CD4-positive, alpha-beta T cell (primary cell): ENCODE measurements around the gene ELL2. TPM values are rescaled to one million over a fixed set of nuclear protein-coding genes. Genes with fewer than 3 reads are reported as not detected.

ENCODE experiments used
- ATAC-seq: fragments of 200-7000 bp; cut with Tn5 transposase; one replicate; pipeline ENCODE4 v1.10.0; 2022; ENCODE audit warnings: mild to moderate bottlenecking; ENCODE audit not compliant: poor library complexity
- CTCF ChIA-PET: fragments of 350-600 bp; sonication (Branson Sonifier 250); formaldehyde crosslinking; loops from one replicate; lab custom pipeline; 2021; ENCODE audit warnings: antibody characterized with exemption, inconsistent platforms; lab: Charles Lee
- POLR2A ChIA-PET: fragments of 350-600 bp; sonication (Branson Sonifier 250); formaldehyde crosslinking; loops from one replicate; lab custom pipeline; 2021; ENCODE audit warnings: antibody characterized with exemption, inconsistent platforms; lab: Charles Lee
- DNase-seq, 14 experiments: peaks; one replicate each; pipeline ENCODE4 v3.0.0-alpha.2; 2013 to 2020; ENCODE audit warnings: mixed read lengths in 2 of 14
- H3K27ac ChIP-seq, 2 donors: one replicate each; pipeline versions ENCODE4 v1.5.1 to v1.7.0; 2013; ENCODE audit warnings: low read length in 2 of 2, low read depth in 1 of 2, mild to moderate bottlenecking in 1 of 2
- H3K27me3 ChIP-seq, 2 experiments: 1 replicate in 1 of 2; 2 replicates in 1 of 2; pipeline versions ENCODE4 v1.6.1 to v1.7.0; 2013; ENCODE audit warnings: low read length in 2 of 2, control low read depth in 1 of 2, mild to moderate bottlenecking in 1 of 2, moderate library complexity in 1 of 2; ENCODE audit not compliant: insufficient read depth in 2 of 2, control insufficient read depth in 1 of 2
- H3K36me3 ChIP-seq: one replicate; pipeline ENCODE4 v1.6.1; 2013; ENCODE audit warnings: low read length, control low read depth; ENCODE audit not compliant: insufficient read depth
- H3K4me1 ChIP-seq: one replicate; pipeline ENCODE4 v1.6.1; 2013; ENCODE audit warnings: low read length, control low read depth; ENCODE audit not compliant: insufficient read depth
- H3K4me3 ChIP-seq: one replicate; pipeline ENCODE4 v1.5.1; 2013; ENCODE audit warnings: mild to moderate bottlenecking, low read length, moderate library complexity
- H3K9me3 ChIP-seq, 2 experiments: 1 replicate in 1 of 2; 2 replicates in 1 of 2; pipeline versions ENCODE4 v1.6.1 to v1.7.0; 2013; ENCODE audit warnings: low read length in 2 of 2, mild to moderate bottlenecking in 2 of 2, control low read depth in 1 of 2, moderate library complexity in 1 of 2; ENCODE audit not compliant: control insufficient read depth in 1 of 2, insufficient read depth in 1 of 2
- H3K27ac Mint-ChIP-seq: one replicate; pipeline ENCODE4 v1.8.0; 2020; ENCODE audit warnings: mixed read lengths
- H3K27me3 Mint-ChIP-seq: one replicate; pipeline ENCODE4 v1.8.0; 2021; ENCODE audit warnings: mixed read lengths
- H3K36me3 Mint-ChIP-seq: one replicate; pipeline ENCODE4 v1.8.0; 2021; ENCODE audit warnings: low read depth, mixed read lengths
- H3K4me1 Mint-ChIP-seq: one replicate; pipeline ENCODE4 v1.8.0; 2021; ENCODE audit warnings: low read depth, mixed read lengths
- H3K4me3 Mint-ChIP-seq: one replicate; pipeline ENCODE4 v1.8.0; 2020; ENCODE audit warnings: mild to moderate bottlenecking, mixed read lengths
- H3K9me3 Mint-ChIP-seq: one replicate; pipeline ENCODE4 v1.8.0; 2020; ENCODE audit warnings: mixed read lengths
- CTCF ChIP-seq: fragments of 200-600 bp; IDR thresholded peaks from one replicate; pipeline ENCODE4 v1.8.0; 2022; ENCODE audit warnings: antibody characterized with exemption, mild to moderate bottlenecking
- intact Hi-C, 2 experiments: fragments of 100-400 bp; cut with DNase I in 1 of 2; cut with micrococcal nuclease in 1 of 2; formaldehyde crosslinking; loops; one replicate each; pipeline versions ENCODE4 v1.15.1 to v1.9.0; 2023 to 2025; cut with DNase I, micrococcal nuclease
- total RNA-seq, 174 experiments: library from RNA in 2 of 174; stranded (reverse) in 2 of 174; gene quantifications; one replicate each; pipeline ENCODE4 v1.2.3 and lab custom pipeline; 2021 to 2026

The ELL2 gene
- total RNA-seq, 2 experiments from 2014 or later = 93.5 to 98.1 TPM

GRCh38 chr5:95846554-95847260 lies 114.9 kb downstream of the ELL2 start:
- H3K27ac Mint-ChIP-seq = no peak overlapping the region
- POLR2A ChIA-PET = interaction anchor here (1.0 to 2.7 kb wide), 2 partner anchors 65 to 182 kb away, joined by 3 to 16 read pairs; no protein-coding TSS in a partner anchor

GRCh38 chr5:95845391-95845790 lies 116.3 kb downstream of the ELL2 start:
- Histone ChIP-seq H3K4me3 (no peak overlapping the region), H3K27me3 (peaks cover 0 to 3% of the 10 kb centered on the region in 2 experiments), H3K27ac (no peak overlapping the region), H3K9me3 (no peaks in the 10 kb centered on the region), H3K4me1 (peaks cover 20% of the 10 kb centered on the region), H3K36me3 (no peaks in the 10 kb centered on the region)
- POLR2A ChIA-PET = no interaction called here
- intact Hi-C loops = loop anchor here (5.0 to 10.0 kb wide), 3 partner anchors 291 to 1339 kb away; partner anchors contain the start of genes ARSK (in 2 of the 2), SKIC3 (in 2 of the 2) and RIOK2 (in 1 of the 2)
- H3K4me1 Mint-ChIP-seq = peaks cover 15% of the 10 kb centered on the region
- no peaks in the 10 kb centered on the region for H3K27me3 Mint-ChIP-seq
- CTCF ChIA-PET = interaction anchor here (0.9 to 8.4 kb wide), 2 partner anchors 64 to 491 kb away, joined by 3 to 79 read pairs; no protein-coding TSS in a partner anchor
- no peak for DNase-seq
- no peak for TF ChIP-seq CTCF
- no peaks in the 10 kb centered on the region for H3K36me3 Mint-ChIP-seq
- no peak overlapping the region for H3K4me3 Mint-ChIP-seq
- ATAC-seq = no peak
- H3K9me3 Mint-ChIP-seq = no peaks in the 10 kb centered on the region
- H3K27ac Mint-ChIP-seq = no peak overlapping the region

More at GRCh38 chr5:95846554-95847260, 114.9 kb downstream of the ELL2 start:
- H3K9me3 Mint-ChIP-seq = no peaks in the 10 kb centered on the region
- Histone ChIP-seq H3K4me3 (no peak overlapping the region), H3K27me3 (peaks cover 0 to 3% of the 10 kb centered on the region in 2 experiments), H3K36me3 (no peaks in the 10 kb centered on the region), H3K27ac (no peak overlapping the region), H3K9me3 (no peaks in the 10 kb centered on the region), H3K4me1 (peaks cover 20% of the 10 kb centered on the region)
- no peaks in the 10 kb centered on the region for H3K36me3 Mint-ChIP-seq
- CTCF ChIA-PET = interaction anchor here (0.6 to 8.4 kb wide), 10 partner anchors 9 to 202 kb away, joined by 3 to 79 read pairs (median 5); no protein-coding TSS in a partner anchor
- intact Hi-C loops = loop anchor here (1.0 to 10.0 kb wide), 8 partner anchors 11 to 1338 kb away; partner anchors contain the start of genes ARSK (in 2 of the 2), SKIC3 (in 2 of the 2) and RIOK2 (in 1 of the 2)
- no peaks in the 10 kb centered on the region for H3K27me3 Mint-ChIP-seq
- peak; percentile 82 for ATAC-seq
- no peak overlapping the region for H3K4me3 Mint-ChIP-seq
- peak; percentile 95 for TF ChIP-seq CTCF
- peak; percentile 54 to 87 (median 61) for DNase-seq
- peaks cover 15% of the 10 kb centered on the region for H3K4me1 Mint-ChIP-seq

GRCh38 chr5:95843733-95844223 lies 117.9 kb downstream of the ELL2 start:
- Histone ChIP-seq H3K4me1 (peaks cover 20% of the 10 kb centered on the region), H3K9me3 (no peaks in the 10 kb centered on the region), H3K4me3 (no peak overlapping the region), H3K36me3 (no peaks in the 10 kb centered on the region), H3K27me3 (peaks cover 0 to 3% of the 10 kb centered on the region in 2 experiments), H3K27ac (peak overlapping the region in 1 of 2 donors; percentile 37)
- Mint-ChIP-seq H3K27me3 (no peaks in the 10 kb centered on the region), H3K9me3 (no peaks in the 10 kb centered on the region), H3K27ac (peak overlapping the region; percentile 75), H3K4me1 (peaks cover 15% of the 10 kb centered on the region), H3K36me3 (no peaks in the 10 kb centered on the region), H3K4me3 (no peak overlapping the region)
- DNase-seq (no peak), ATAC-seq (no peak)
- POLR2A ChIA-PET = interaction anchor here (0.6 to 2.3 kb wide), 8 partner anchors 9 to 199 kb away, joined by 3 to 14 read pairs (median 4); partner anchors contain the start of genes ELL2, GLRX, RFESD and RHOBTB3
- no peak for TF ChIP-seq CTCF
- CTCF ChIA-PET = interaction anchor here (0.6 to 8.4 kb wide), 5 partner anchors 9 to 1026 kb away, joined by 3 to 79 read pairs (median 4); partner anchors contain the start of gene GLRX
- intact Hi-C loops = loop anchor here (1.0 to 10.0 kb wide), 5 partner anchors 36 to 1341 kb away; partner anchors contain the start of genes ARSK (in 2 of the 2), SKIC3 (in 2 of the 2) and RIOK2 (in 1 of the 2)
